HG03442 (cell line): Measurements from ENCODE around the gene IL16.
"Not testable (repeated sequence)": the region's sequence is repeated elsewhere in the genome, so short reads cannot be mapped to it uniquely, and the experiment has no call there.

Source experiments
- ATAC-seq: cut with Tn5 transposase; IDR thresholded peaks from one replicate; pipeline ENCODE4 v1.9.1; 2021; ENCODE audit warnings: mild to moderate bottlenecking, moderate library complexity; ENCODE audit not compliant: unreplicated experiment

The IL16 gene

DNA sequence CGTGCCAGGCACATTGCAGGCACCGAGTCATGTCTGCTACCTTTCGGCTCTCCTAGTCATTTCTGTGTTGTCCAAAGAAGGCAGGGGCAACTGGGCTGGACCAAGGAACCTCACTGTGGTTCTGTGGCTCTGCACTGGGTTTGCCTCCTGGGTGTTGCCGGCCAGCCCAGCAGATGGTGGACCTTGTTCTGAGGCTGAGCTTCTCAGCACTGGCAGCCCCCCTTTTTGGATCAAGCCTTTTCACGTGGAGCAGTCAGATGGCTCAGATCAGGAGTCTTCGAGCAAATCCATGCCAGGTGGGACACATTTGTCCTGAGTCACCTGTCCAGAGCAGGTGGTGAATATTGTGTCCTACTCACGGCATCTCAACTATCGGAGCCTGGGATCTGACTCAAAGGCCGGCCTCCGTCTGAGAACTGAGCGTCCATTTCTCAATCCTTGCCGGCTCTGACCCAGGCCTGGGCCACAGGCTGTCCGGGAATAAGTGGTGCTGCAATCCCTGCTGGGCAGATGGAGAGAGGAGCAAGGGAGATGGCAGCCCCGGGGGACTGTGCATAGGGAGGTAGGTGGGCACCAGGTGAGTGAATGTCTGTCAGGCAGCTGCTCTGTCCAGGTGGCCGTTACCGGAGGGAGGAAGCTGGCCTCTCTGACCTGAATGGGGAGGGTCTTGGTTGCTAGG lies at the start of gene IL16:
Gene IL16, plus strand, starts transcription at position 304 of the 679 bp plus-strand sequence. CDS start 28,521 bp downstream, outside the sequence.
- no peak for ATAC-seq

DNA sequence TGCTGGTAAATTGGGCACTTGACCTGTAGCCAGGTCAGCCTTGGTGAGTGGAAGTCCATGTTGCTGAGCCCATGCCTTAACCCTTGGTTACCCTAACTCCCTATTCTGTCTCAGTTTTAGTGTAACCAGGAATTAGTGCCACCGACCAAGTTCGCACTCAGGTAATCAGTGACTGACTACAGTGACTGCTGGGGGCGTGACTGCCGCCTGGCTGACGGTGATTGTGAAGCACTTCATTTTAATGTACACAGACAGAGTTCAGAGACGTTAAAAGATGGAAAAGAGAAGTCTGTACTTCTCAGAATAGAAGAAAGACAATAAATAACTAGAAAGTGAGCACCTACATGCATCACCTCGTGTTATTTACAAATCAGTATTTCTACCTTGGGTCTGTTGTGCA lies 45.3 kb upstream of the IL16 start:
- no peak for ATAC-seq

DNA sequence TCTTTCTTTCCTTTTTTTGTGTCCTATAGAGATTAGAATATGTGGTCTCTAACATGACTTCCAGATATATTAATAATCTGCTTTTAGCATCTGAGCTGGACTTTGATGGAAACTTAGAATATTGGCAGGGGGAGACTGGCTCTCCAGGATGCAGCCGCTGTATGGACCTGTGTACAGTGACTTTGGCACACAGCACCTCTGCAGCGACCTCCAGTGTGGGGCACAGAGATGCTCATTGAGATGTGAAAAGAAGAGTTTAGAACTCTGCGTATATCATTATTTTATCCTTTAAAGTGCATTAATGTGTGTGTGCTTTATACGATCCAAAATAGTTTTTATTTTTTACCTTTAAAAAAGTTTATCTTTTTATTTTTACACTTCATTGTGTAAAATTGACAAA lies 44.3 kb upstream of the IL16 start:
- no peak for ATAC-seq

DNA sequence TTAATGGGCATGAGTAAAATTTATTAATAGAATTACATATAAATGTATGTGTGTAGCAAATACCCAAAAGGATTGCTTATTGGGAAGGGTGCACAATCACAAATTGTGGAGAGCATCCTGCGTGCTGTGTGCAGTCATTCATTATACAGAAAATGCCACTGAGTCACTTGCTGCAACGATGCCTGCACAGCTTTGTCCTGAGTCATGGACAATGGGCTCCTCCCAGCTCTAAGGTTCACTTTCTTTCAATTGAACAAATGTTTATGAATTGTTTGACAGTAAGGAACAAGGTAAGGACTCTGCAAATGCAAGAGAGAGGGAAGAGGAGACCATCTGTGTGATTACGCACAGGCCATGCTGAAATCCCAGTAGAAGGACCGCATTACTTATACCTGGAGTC lies 43.9 kb upstream of the IL16 start:
- no peak for ATAC-seq

DNA sequence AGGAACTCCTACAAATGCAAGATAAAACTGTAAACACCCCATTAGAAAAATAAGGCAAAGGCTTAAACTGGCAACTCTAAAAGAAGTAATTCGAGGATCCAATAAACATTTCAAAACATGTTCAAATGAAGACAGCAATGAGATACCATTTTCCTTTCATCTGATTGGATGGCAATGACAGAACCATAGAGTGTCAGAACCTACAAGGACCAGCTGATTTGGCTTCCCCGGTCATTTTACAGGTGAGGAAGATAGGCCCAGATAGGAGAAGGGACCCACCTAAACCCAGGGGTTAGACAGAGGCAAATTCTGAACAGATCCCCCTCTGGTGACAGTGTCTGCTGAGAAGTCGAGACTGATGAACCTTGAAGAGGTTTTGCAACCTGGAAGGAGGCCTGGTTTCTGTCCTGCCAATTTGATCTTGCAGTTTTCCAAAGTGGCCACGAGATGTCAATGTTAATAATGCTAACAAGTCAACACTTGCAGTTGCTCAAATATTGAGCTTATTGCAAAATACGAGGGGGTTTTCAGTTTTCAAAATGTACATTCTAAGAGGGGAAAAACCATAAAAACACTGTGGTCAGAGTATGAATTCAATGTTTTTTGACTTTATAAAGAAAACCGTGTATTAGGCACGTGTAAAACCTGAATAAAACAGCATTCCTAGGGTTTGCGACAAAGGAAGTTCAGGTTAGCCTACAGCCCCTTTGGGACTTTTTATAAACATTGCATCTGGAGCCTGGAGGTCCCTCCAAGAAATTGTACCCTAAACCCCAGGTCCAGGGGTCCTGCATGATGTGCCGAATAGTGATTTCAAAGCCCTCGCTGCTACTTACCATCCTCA lies 41.1 kb upstream of the IL16 start:
- ATAC-seq: no peak

DNA sequence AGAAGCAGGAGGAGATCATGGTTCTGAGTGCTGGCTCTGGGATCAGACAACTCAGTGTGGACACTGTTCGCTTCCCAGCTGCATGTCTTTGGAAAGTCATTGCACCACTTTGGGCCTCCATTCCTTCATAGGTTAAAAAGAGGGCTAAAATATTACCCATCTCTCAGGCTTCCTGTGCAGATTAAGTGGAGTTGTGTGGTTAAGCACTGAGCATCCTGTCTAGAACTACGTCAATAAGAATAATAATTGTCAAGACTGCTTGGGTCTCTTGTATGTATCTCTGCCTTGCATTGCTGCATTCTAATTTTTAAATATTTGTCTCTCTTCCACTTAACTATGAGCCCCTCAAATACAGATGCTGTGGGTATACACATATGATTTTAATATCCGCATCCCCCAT lies 40.4 kb upstream of the IL16 start:
- ATAC-seq: no peak

DNA sequence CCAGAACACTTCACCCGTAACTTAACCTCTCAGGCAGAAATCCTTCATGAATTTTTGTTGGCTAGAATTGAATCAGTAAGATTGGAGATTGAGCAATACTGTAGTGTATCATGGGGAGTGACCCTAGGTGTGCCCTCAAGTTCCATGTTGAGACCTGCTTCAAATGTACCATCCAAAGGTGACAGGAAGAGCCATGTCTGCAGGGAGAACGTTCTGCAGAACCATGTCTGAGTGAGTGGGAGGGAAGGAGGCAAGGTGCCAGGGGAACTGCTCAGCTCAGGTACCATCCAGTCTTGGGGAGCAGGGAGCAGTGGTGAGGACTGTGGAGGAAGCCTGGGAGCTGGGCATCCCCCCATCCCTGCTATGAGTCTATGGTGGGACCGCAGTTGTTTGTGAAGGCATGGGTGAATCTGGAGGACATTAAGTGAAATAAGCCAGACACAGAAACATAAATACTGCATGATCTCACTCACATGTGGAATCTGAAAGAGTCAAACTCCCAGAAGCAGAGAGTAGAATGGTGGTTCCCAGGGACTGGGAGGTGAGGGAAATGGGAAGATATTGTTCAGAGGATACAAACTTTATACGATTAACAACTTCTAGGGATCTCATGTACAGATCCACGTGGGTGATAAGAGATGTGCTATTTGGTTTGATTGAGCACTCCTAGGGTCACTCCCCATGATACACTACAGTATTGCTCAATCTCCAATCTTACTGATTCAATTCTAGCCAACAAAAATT lies 39.3 kb upstream of the IL16 start:
- ATAC-seq: no peak

DNA sequence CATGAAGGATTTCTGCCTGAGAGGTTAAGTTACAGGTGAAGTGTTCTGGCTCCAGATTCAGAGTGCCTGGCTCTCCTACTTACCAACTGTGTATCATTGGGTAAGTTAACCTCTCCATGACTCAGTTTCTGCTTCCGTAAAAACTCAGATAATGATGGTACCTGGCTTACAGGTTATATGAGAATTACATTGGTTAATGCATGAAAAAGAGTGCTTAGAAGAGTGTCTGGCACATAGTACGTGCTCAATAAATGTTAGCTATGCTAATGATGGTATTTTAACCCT lies 38.8 kb upstream of the IL16 start:
- ATAC-seq: no peak

DNA sequence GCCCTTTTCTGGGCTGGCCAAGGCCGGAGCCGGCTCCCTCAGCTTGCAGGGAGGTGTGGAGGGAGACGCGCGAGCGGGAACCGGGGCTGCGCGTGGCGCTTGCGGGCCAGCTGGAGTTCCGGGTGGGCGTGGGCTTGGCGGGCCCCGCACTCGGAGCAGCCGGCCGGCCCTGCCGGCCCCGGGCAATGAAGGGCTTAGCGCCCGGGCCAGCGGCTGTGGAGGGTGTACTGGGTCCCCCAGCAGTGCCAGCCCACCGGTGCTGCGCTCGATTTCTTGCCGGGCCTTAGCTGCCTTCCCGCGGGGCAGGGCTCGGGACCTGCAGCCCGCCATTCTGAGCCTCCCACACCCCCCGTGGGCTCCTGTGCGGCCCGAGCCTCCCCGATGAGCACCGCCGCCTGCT lies 38.1 kb upstream of the IL16 start:
- not testable (repeated sequence) for ATAC-seq

DNA sequence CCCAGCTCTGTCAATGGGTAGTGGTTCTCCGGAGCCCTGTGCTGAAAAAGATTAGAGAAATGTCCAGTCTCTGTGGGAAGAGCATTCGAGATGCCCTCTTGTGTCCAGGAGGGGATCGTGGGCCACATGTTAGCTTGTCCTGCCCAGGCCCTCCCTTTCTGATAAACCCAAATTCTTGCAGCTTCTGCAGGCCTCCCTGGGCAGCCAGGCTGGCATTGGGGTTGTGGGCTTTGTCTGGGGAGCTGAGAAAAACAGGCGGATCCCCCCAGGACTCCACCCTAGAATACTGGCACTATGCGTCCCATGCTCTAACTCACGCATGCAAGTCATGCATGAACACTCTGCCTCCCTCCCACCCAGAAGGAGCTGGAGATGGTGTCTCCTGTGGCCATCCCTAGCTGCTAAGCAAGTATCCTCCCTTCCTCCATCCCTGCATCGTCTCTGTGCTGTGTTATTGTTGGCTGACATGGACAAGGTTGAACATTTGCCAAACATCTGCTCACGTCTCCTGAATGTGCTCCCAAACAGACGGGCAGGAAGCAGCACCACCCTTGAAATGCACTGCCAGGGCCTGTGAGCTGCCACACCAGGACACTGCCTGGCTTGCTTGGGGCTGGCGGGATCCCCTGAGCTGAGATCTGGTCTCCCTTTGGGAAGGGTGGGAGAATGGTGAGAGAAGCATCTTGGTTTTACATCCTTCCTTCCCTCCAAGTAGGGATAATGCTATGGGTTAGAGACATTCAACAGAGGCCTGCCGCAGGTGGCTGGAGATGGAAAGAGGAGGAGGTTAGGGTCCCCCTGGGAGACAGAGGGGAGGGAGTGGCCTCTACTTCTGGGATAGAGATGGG lies 36.1 kb upstream of the IL16 start:
- no peak for ATAC-seq

DNA sequence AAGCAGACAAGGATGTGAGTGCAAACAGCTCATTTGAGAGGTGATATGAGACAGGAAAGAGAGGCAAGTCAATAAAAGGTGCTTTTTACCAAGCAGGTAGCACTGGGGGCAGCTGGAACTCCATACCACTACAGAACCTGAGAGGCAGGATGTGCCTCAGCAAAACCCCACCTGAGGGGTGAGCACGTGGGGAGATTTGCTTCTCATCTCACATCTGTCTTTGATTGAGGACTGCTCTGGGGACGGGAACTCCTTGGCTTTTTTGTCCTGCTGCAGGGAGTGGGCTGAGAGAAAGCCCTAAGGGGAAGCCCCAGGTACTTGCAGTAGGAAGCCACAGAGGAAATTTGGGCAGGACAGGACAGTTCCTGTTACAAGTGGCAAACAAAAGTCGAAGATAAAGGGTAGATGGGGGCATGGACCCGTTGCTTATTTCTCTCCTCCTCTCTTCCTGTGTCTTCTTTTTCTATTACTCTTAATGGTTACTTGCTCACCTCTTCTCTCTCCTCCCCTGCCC lies 35.5 kb upstream of the IL16 start:
- ATAC-seq: no peak

DNA sequence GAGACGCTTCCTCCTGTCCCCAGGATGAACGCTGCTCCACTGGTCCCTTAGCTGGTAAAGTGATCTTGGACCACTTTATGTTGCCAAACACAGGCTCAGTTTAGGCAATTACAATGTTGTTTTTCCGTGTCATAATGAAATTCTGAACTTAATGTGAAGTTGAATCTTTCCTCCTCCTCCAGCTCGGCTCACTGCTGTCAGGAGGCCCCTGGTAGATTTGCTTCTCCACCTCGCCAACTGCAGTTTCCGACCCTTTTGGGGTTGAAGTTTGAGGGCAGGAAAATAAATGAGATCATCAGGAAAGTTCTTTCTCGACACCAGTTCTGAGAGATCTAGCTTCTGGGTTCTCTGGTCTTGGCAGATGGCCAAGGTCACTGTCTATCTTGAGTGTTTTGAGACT lies 34.8 kb upstream of the IL16 start:
- ATAC-seq: no peak

DNA sequence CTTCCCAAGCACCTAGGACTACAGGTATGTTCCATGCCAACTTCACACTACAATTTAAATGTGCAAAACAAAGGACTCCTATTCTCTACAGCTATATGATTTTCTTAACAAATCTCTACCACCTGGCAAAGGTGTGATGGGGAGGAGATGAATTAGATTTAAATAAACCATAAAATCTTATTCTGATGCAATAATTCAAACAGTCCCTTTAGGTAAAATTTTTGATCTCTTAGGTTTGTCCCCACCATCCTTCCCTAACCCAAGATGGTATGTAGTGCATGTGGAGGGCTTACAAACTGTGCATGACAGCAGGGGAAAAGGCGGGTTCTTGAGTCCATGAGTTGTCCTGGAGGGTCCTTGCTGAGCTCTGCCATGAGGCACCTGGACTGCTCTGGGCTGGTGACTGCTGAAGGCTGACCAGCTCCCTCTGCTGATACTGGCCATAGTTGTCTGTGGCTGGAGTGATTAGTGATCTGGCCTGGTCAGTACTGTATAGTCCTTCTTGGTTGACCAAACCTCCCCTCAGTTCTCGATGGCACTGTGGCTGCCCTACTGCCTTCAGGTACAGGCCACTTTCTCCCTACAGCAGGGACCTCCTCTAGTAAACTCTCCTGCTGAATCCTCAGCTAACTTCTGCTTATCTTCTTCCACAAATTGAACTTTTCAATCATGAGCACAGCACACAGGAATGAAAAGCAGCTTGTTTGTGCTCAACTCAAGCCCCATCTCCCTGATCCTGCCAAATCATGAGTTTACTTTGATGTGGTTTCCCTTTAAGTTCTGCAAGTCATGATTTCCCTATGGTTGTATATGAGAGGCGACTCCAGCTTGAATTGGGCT lies 32.5 kb upstream of the IL16 start:
- ATAC-seq: no peak

DNA sequence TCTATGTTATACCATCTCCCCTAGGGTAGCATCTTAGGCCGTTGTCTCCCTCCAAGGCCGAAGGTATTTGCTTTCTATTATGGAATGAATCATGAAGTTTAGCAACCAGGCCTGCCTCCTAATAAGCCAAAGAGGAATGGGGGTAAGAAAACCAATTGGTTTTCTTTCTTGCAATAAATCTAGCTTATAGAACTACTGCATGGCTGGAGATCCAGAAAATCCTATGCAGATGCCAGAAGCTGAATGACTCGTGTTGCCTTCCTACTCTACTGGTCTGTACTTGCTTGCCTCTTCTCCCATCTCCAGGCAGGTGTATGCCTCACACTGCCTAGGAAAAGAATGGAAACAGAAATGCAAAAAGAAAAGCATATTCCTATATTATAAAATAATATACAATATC lies 31.1 kb upstream of the IL16 start:
- no peak for ATAC-seq

DNA sequence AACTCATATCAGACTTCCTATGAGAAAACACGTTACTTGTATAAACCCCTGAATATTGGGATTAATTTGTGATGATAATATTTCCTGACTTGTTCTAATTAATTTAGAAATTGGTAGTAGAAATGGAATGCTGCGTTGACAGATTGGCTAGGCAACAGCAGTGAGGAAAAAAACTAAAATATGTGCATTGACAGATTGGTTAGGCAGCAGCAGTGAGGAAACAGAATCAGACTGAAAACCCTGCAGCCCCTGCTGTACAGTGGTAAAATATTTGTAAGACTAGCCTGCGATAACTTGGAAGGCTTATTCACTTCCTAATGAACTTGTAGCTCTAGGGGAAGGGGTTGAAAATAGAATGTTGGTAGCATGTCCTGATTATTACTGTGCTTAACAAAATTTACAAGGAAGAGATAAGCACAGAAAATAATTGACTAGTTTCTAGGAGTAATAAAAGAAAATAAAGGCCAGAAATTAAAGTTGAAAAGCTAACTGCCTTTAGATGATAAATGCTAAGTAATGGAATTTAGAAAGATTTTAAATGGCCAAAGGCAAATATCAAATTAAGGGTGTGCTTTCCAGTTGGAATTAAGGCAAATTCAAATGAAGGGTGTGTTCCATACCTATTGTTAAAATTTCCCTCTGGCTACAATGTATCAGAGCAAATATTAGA lies 29.9 kb upstream of the IL16 start:
- no peak for ATAC-seq

DNA sequence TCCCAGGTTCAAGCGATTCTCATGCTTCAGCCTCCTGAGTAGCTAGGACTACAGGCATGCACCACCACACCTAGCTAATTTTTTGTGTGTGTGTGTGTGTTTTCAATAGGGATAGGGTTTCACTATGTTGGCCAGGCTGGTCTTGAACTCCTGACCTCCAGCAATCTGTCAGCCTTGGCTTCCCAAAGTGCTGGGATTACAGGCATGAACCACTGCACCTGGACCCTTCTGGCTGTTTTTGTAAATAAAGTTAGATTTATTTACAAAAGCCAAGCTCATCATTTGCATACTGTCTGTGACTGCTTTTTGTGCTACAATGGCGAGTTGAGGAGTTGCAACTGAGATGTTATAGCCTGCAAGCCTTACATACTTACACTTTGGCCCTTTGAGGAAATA lies 28.6 kb upstream of the IL16 start:
- no peak for ATAC-seq

DNA sequence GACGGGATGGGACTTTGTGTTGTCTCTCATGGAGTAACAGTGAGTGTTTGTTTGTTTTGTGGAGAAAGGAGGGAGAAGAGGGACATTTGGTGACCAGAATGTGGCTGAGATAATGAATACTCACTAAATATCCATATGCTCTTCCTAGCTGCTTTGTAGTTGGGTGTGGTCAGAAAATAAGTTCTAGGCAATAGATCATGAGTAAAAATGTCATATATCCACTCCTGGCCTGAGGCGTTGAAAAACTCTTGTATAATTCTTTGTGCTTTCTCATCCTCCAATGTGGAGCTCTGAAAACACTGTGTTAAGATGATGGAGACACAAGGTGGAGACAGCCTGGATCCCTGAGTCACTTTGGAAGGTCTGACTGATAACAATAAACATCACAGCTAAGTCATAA lies 28.0 kb upstream of the IL16 start:
- no peak for ATAC-seq

DNA sequence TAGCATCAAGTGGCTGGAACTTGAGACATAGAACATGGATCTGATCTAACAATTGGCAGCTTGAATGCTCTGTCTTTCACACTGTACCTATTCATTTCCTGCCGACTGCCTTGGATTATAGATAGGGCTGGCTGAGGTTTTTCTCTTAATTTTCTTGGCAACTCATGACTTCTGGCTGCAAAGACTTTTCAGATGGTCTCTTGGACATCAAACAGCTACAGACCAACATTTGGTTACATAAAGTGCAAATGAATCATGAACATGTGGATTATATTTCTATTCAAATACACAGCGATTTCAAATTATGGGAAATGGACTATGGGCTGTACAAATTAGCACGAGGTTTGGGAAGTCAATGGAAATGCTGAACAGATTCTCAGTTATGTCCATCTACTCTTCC lies 26.2 kb upstream of the IL16 start:
- no peak for ATAC-seq

DNA sequence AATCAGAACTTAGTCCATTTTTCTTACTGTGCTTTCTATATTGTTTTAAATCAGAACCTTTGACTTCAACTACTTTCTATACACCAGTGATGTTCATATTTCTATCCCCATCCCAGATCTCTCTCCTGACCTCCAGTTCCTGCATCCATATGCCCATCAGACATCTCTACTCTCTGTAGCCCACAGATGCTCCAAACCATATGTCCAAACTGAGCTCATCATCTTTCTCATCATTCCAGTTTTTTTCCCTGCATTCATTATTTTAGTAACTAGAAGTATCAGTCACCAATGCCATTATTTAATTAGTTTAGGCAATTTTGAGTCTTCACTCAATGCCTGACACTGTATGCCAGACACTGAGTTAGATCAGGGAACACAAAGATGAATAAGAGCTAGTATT lies 25.4 kb upstream of the IL16 start:
- no peak for ATAC-seq
